Amniotic stem cell (primary cell): Measurements from ENCODE around the gene BCL7B.
A peak's percentile ranks its signal among the peaks of the same experiment; 100 is the strongest.
"Not testable (repeated sequence)": the region's sequence is repeated elsewhere in the genome, so short reads cannot be mapped to it uniquely, and the experiment has no call there.

Source experiments
- DNase-seq: peaks from one replicate; lab custom pipeline; 2025; lab: John Stamatoyannopoulos, UW

BCL7B gene

GRCh38 chr7:73533742-73534141 is 23.7 kb downstream of the BCL7B start:
- no peak for DNase-seq

DNA sequence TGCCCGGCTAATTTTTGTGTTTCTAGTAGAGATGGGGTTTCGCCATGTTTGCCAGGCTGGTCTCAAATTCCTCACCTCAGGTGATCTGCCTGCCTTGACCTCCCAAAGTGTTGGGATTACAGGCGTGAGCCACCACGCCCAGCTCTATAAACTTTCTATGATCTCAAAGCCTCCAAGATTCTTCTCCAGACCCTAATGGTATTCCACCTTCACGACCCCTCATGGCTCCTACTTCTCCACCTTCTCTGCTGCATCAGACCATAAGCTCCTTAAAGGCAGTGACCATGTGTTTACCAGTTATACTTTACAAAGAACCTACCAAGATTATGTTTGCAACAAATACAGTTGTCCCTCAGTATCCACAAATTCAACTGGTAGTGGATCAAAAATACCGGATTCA is 25.3 kb downstream of the BCL7B start:
- DNase-seq = no peak

GRCh38 chr7:73530800-73531199 is 26.7 kb downstream of the BCL7B start:
- DNase-seq = no peak

DNA sequence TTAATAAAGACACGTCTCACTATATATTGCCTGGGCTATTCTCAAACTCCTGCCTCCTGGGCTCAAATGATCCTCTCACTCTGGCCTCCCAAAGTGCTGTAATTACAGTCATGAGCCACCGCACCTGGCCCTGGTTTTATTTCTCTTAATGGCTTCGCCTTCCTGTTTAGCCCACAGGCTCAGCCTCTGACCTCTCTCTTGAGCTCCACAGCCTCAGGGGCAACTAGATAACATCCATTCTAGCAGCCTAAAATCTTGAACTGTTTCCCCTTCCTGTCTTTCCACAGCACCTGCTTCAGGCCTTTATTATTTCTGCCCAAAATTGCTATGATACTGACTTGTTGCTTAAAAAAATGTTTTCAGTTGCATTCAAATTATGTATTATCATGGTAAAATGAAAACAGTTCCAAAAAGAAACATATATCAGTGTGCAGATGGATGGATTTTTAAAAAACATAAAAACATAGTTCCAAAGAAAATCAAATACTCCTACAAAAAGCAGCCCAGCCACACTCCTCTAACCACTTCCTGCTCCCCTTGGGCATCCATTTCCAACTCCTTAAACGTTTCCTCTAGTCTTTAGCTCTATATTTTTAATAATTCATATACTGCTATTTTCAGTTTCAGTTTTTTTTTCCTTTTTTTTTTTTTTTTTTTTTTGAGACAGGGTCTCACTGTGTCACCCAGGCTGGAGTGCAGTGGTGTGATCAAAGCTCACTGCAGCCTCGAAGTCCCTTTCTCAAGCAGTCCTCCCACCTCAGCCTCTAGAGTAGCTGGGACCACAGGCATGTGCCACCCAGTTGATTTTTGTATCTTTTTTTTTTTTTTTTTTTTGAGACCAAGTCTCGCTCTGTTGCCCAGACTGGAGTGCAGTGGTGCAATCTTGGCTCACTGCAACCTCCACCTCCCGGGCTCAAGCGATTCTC is 30.3 kb downstream of the BCL7B start:
- DNase-seq = no peak

DNA sequence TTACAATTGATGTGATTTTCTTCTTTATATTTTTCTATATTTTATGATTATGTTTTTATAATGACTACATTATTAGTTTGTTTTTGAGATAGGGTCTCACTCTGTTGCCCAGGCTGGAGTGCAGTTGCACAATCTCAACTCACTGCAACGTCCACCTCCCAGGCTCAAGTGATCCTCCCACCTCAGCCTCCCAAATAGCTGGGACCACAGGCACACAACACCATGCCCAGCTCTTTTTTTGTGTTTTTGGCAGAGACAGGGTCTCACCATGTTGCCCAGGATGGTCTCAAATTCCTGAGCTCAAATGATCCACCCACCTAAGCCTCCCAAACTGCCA is 31.4 kb downstream of the BCL7B start:
- not testable (repeated sequence) for DNase-seq

GRCh38 chr7:73522105-73522872 is 35.2 kb downstream of the BCL7B start, which contains the start of gene BAZ1B:
BAZ1B (minus strand) TSS chr7:73522293; CDS start chr7:73521933, 360 bp downstream.
- DNase-seq = peak; percentile 97

DNA sequence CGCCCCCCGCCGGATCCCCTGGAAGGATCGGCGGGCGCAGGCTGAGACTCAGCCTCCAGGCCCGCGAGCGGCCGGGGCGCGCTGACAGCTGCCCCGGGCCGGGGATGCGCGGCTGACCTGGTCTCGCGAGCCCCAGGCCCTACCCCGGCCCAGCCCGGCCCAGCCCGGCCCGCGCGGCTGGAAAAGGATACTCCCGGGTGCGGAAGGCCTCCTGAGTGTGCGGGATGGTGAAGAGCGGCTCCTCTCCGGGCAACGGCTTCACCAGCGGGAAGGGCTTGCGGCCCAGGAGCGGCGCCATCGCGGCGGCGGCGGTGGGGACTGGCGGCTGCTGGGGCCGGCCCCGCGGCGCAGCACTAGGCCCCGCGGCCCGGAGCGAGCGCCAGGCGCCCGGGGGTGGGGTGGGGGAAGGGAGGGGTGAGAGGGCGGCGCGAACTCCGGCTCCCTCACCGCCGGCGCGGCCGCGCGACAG is 35.8 kb downstream of the BCL7B start:
- no peak for DNase-seq

- no peak for DNase-seq
Observed at GRCh38 chr7:73520673-73521635, 36.5 kb downstream of the BCL7B start.

GRCh38 chr7:73519867-73520672 is 37.4 kb downstream of the BCL7B start:
- DNase-seq = no peak

GRCh38 chr7:73518470-73518869 is 39.0 kb downstream of the BCL7B start:
- no peak for DNase-seq

DNA sequence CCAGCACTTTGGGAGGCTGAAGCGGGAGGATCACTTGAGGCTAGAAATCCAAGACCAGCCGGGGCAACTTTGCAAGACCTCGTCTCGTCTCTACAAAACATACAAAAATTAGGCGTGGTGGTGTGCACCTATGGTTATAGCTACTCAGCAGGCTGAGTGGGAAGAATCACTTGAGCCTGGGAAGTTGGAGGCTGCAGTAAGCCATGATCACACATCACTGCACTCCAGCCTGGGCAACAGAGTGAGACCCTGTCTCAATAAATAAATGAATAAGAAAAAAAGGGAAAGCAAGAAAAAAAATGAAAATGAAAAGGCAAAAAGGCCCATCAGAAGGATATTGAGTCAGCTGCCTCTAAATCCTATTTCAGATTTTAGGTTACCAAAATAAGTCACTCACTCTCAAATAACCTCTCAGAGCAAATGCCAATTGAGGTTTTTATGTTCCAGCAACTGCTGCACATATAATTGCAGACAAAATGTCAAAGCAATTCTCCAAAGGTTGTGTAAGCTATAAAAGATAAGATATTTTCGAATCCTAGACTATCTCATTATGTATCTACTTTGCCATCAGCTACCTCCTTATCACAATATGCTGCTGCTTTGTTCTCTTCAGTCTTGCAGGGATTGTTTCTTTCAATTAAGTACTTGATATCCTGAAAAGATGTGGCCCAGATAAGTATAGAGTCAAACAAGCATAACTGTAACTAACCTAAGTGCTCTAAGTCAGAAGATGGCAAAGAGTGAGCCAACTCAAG is 40.1 kb downstream of the BCL7B start:
- no peak for DNase-seq

GRCh38 chr7:73515178-73515577 is 42.3 kb downstream of the BCL7B start:
- no peak for DNase-seq

GRCh38 chr7:73512018-73512780 is 45.3 kb downstream of the BCL7B start:
- no peak for DNase-seq

GRCh38 chr7:73509463-73509862 is 48.0 kb downstream of the BCL7B start:
- DNase-seq = no peak

- no peak for DNase-seq
Observed at GRCh38 chr7:73507556-73507955, 49.9 kb downstream of the BCL7B start.

GRCh38 chr7:73504920-73505319 is 52.6 kb downstream of the BCL7B start:
- DNase-seq = no peak

GRCh38 chr7:73504017-73504416 is 53.5 kb downstream of the BCL7B start:
- DNase-seq = no peak

GRCh38 chr7:73503229-73503628 is 54.3 kb downstream of the BCL7B start:
- no peak for DNase-seq

GRCh38 chr7:73496626-73497025 is 60.9 kb downstream of the BCL7B start:
- no peak for DNase-seq
